ENCODE results near the gene TNPO3. TPM values are rescaled to one million over a fixed set of nuclear protein-coding genes. Genes with fewer than 3 reads are reported as not detected.

TNPO3 gene
- polyA plus RNA-seq, 1 donor from 2014 or later: 47.7 TPM

GRCh38 chr7:128914566-128915151 lies 140.3 kb downstream of the TNPO3 start:
- TF ChIP-seq CTCF (IDR thresholded peaks at IDR 0.05; ENCODE audit: poor library complexity, severe bottlenecking): no peak
- TF ChIP-seq POLR2AphosphoS5 (IDR thresholded peaks at IDR 0.05): no peak
- TF ChIP-seq RAD21 (conservative IDR thresholded peaks at IDR 0.05): no peak
- TF ChIP-seq TAF1 (IDR thresholded peaks at IDR 0.05; ENCODE audit: low read depth): no peak
- no peak for TF ChIP-seq MXI1 (conservative IDR thresholded peaks at IDR 0.05; ENCODE audit: poor library complexity, severe bottlenecking)
- TF ChIP-seq EP300 (conservative IDR thresholded peaks at IDR 0.05; ENCODE audit: poor library complexity, severe bottlenecking): no peak
- no peak for TF ChIP-seq SMC3 (conservative IDR thresholded peaks at IDR 0.05; ENCODE audit: poor library complexity)
- TF ChIP-seq EZH2 (IDR thresholded peaks at IDR 0.05; ENCODE audit: borderline replicate concordance, insufficient read depth, low read length, poor library complexity, severe bottlenecking): no peak
- no peak for TF ChIP-seq REST (IDR thresholded peaks at IDR 0.05; ENCODE audit: borderline replicate concordance)
- Histone ChIP-seq H3K9ac (ENCODE audit: low read length) (no peak overlapping the region), H3K27ac (ENCODE audit: low read length) (no peak overlapping the region), H3K9me2 (ENCODE audit: insufficient read depth, low read length) (no peaks in the 10 kb centered on the region), H4K20me1 (ENCODE audit: insufficient read depth) (no peaks in the 10 kb centered on the region), H3K4me3 (ENCODE audit: low read length) (no peak overlapping the region), H3K4me2 (ENCODE audit: low read length) (no peak overlapping the region), H3K79me2 (replicated peaks; ENCODE audit: insufficient read depth, low read length) (no peaks in the 10 kb centered on the region), H3K36me3 (ENCODE audit: insufficient read depth, low read length) (no peaks in the 10 kb centered on the region), H2AFZ (ENCODE audit: low read depth, low read length) (no peak overlapping the region), H3K9me3 (ENCODE audit: low read length) (no peaks in the 10 kb centered on the region), H3K27me3 (ENCODE audit: insufficient read depth, low read depth, low read length) (peaks cover 45% of the 10 kb centered on the region), H3F3A (ENCODE audit: insufficient read depth, low read length, poor library complexity, severe bottlenecking) (no peaks in the 10 kb centered on the region)

GRCh38 chr7:128913870-128914565 lies 140.9 kb downstream of the TNPO3 start:
- H3K9ac ChIP-seq (ENCODE audit: low read length): no peak overlapping the region
- H3K4me3 ChIP-seq (ENCODE audit: low read length): no peak overlapping the region
- H3K36me3 ChIP-seq (ENCODE audit: insufficient read depth, low read length): no peaks in the 10 kb centered on the region
- no peaks in the 10 kb centered on the region for H3K9me2 ChIP-seq (ENCODE audit: insufficient read depth, low read length)
- no peaks in the 10 kb centered on the region for H3F3A ChIP-seq (ENCODE audit: insufficient read depth, low read length, poor library complexity, severe bottlenecking)
- no peak overlapping the region for H3K27ac ChIP-seq (ENCODE audit: low read length)
- H3K27me3 ChIP-seq (ENCODE audit: insufficient read depth, low read depth, low read length): peaks cover 49% of the 10 kb centered on the region
- H3K79me2 ChIP-seq (replicated peaks; ENCODE audit: insufficient read depth, low read length): no peaks in the 10 kb centered on the region
- H3K9me3 ChIP-seq (ENCODE audit: low read length): no peaks in the 10 kb centered on the region
- no peak overlapping the region for H2AFZ ChIP-seq (ENCODE audit: low read depth, low read length)
- no peak for TF ChIP-seq EP300 (conservative IDR thresholded peaks at IDR 0.05; ENCODE audit: poor library complexity, severe bottlenecking)
- no peak for TF ChIP-seq SMC3 (conservative IDR thresholded peaks at IDR 0.05; ENCODE audit: poor library complexity)
- no peak for TF ChIP-seq POLR2AphosphoS5 (IDR thresholded peaks at IDR 0.05)
- TF ChIP-seq EZH2 (IDR thresholded peaks at IDR 0.05; ENCODE audit: borderline replicate concordance, insufficient read depth, low read length, poor library complexity, severe bottlenecking): no peak
- TF ChIP-seq TAF1 (IDR thresholded peaks at IDR 0.05; ENCODE audit: low read depth): no peak
- TF ChIP-seq MXI1 (conservative IDR thresholded peaks at IDR 0.05; ENCODE audit: poor library complexity, severe bottlenecking): no peak
- no peak for TF ChIP-seq CTCF (IDR thresholded peaks at IDR 0.05; ENCODE audit: poor library complexity, severe bottlenecking)
- TF ChIP-seq RAD21 (conservative IDR thresholded peaks at IDR 0.05): no peak
- TF ChIP-seq REST (IDR thresholded peaks at IDR 0.05; ENCODE audit: borderline replicate concordance): no peak
- no peak overlapping the region for H3K4me2 ChIP-seq (ENCODE audit: low read length)
- no peaks in the 10 kb centered on the region for H4K20me1 ChIP-seq (ENCODE audit: insufficient read depth)

Measured in neural cell (in vitro differentiated cells).